K562 (cell line): ENCODE measurements around the gene CDK11B. TPM values are rescaled to one million over a fixed set of nuclear protein-coding genes. Genes with fewer than 3 reads are reported as not detected.
"Not testable (repeated sequence)": the region's sequence is repeated elsewhere in the genome, so short reads cannot be mapped to it uniquely, and the experiment has no call there.

Source experiments
- HLTF ChIP-seq: fragments of 450-650 bp; IDR thresholded peaks from 2 replicates; pipeline ENCODE4 v1.6.1; 2016
- MEIS2 ChIP-seq: fragments of 450-650 bp; IDR thresholded peaks from 2 replicates; pipeline ENCODE4 v1.6.1; 2014; ENCODE audit warnings: mild to moderate bottlenecking; ENCODE audit not compliant: partially characterized antibody
- PHF8 ChIP-seq: fragments of 200-600 bp; sonication (generic); IDR thresholded peaks from 2 replicates; pipeline ENCODE4 v1.6.1; 2012; ENCODE audit warnings: mixed run types, mild to moderate bottlenecking, inconsistent platforms, low read length, moderate library complexity, borderline replicate concordance
- POLR2AphosphoS5 ChIP-seq: IDR thresholded peaks from 2 replicates; pipeline ENCODE4 v1.6.1; 2011; ENCODE audit warnings: mild to moderate bottlenecking, low read depth, low read length, moderate library complexity; ENCODE audit not compliant: control insufficient read depth, insufficient read depth
- POLR2H ChIP-seq: IDR thresholded peaks from 2 replicates; pipeline ENCODE4 v1.6.1; 2016; ENCODE audit warnings: missing genetic modification characterization, low read depth, mild to moderate bottlenecking, control low read depth, missing compliant biosample characterization, moderate library complexity
- TARDBP ChIP-seq: fragments of 450-650 bp; IDR thresholded peaks from 2 replicates; pipeline ENCODE4 v1.6.1; 2016
- TEAD1 ChIP-seq, 2 experiments: fragments of 450-650 bp in 1 of 2; sonication (generic) in 1 of 2; formaldehyde crosslinking; IDR thresholded peaks; 2 replicates each; pipeline versions ENCODE4 v1.4.0 to v1.8.0; 2020 to 2022; ENCODE audit warnings: mild to moderate bottlenecking in 2 of 2, missing genetic modification reagents in 1 of 2
- TEAD4 ChIP-seq, 2 experiments: sonication (generic) in 1 of 2; formaldehyde crosslinking in 1 of 2; IDR thresholded peaks; 2 replicates each; pipeline versions ENCODE4 v1.6.1 to v1.8.0; 2012 to 2022; ENCODE audit warnings: borderline replicate concordance in 1 of 2, inconsistent platforms in 1 of 2, low read length in 1 of 2, mild to moderate bottlenecking in 1 of 2, missing genetic modification reagents in 1 of 2
- TOE1 ChIP-seq, 2 experiments: fragments of 450-650 bp in 1 of 2; sonication (generic) in 1 of 2; formaldehyde crosslinking in 1 of 2; IDR thresholded peaks; 2 replicates each; pipeline versions ENCODE4 v1.7.1 to v1.8.0; 2016 to 2022; ENCODE audit warnings: borderline replicate concordance in 2 of 2, mild to moderate bottlenecking in 2 of 2, antibody characterized with exemption in 1 of 2, inconsistent platforms in 1 of 2, low read depth in 1 of 2, missing genetic modification reagents in 1 of 2, moderate library complexity in 1 of 2
- ZBTB17 ChIP-seq: fragments of 450-650 bp; formaldehyde crosslinking; IDR thresholded peaks from 2 replicates; pipeline ENCODE4 v1.4.0; 2020; ENCODE audit warnings: mild to moderate bottlenecking
- ZFX ChIP-seq: sonication (generic); formaldehyde crosslinking; IDR thresholded peaks from 2 replicates; pipeline ENCODE4 v1.8.0; 2022; ENCODE audit warnings: mild to moderate bottlenecking, missing genetic modification reagents, moderate library complexity
- ZNF384 ChIP-seq: IDR thresholded peaks from 2 replicates; pipeline ENCODE4 v1.6.1; 2012; ENCODE audit warnings: low read depth, low read length, improper control_type of control experiment
- polyA plus RNA-seq, 8 experiments: library from polyadenylated mRNA; depleted of rRNA in 4 of 8; stranded (reverse) in 5 of 8; unstranded in 3 of 8; fragments of >200 nt; fragmentation: Nextera tagmentation in 2 of 8; fragmentation: Illumina TruSeq in 1 of 8; extraction: Ambion mirVana in 2 of 8; extraction: Trizol in 1 of 8; gene quantifications; 2 replicates each; pipeline versions ENCODE4 v1.2.1 to v1.2.3, GENCODE V29; 2011 to 2014; ENCODE audit warnings: inconsistent platforms in 1 of 8, missing spikeins in 1 of 8
- total RNA-seq, 7 experiments: library from RNA; depleted of rRNA in 6 of 7; stranded (reverse); fragments of >200 nt in 6 of 7; fragmentation: Illumina TruSeq in 2 of 7; extraction: Trizol in 2 of 7; gene quantifications; 2 replicates each; pipeline versions ENCODE4 v1.2.1 to v1.2.3, GENCODE V29; 2011 to 2021; ENCODE audit warnings: low replicate concordance in 1 of 7
- TF ChIP-seq, protein P1 (sequence below), 2 experiments: fragments of 450-650 bp in 1 of 2; sonication (generic) in 1 of 2; formaldehyde crosslinking in 1 of 2; IDR thresholded peaks in 1 of 2; conservative IDR thresholded peaks in 1 of 2; 2 replicates each; pipeline versions ENCODE4 v1.6.1 to v1.8.1; 2016 to 2023; ENCODE audit warnings: mild to moderate bottlenecking in 2 of 2, moderate library complexity in 2 of 2, inconsistent platforms in 1 of 2, missing genetic modification reagents in 1 of 2
- TF ChIP-seq, protein P2 (sequence below), 2 experiments: fragments of 200-800 bp in 1 of 2; sonication (Bioruptor generic) in 1 of 2; sonication (generic) in 1 of 2; formaldehyde crosslinking in 1 of 2; IDR thresholded peaks in 1 of 2; conservative IDR thresholded peaks in 1 of 2; 2 replicates each; pipeline versions ENCODE4 v1.5.0 to v1.6.1; 2016 to 2020; ENCODE audit warnings: missing compliant biosample characterization in 1 of 2, missing genetic modification characterization in 1 of 2, missing genetic modification reagents in 1 of 2
- TF ChIP-seq, protein P3 (sequence below): fragments of 450-650 bp; IDR thresholded peaks from 2 replicates; pipeline ENCODE4 v1.6.1; 2014; ENCODE audit warnings: low read depth, mild to moderate bottlenecking, moderate library complexity, borderline replicate concordance
- TF ChIP-seq, protein P4 (sequence below): fragments of 200-800 bp; sonication (Bioruptor generic); IDR thresholded peaks from 2 replicates; pipeline ENCODE4 v1.6.1; 2017; ENCODE audit warnings: missing genetic modification characterization, missing compliant biosample characterization

Gene CDK11B
- total and polyA plus RNA-seq, 9 of the 15 experiments (the other 6 are each of a cell fraction or from before 2014, with no cell fraction given): 2.8 to 52.2 (median 19.5) TPM

DNA sequence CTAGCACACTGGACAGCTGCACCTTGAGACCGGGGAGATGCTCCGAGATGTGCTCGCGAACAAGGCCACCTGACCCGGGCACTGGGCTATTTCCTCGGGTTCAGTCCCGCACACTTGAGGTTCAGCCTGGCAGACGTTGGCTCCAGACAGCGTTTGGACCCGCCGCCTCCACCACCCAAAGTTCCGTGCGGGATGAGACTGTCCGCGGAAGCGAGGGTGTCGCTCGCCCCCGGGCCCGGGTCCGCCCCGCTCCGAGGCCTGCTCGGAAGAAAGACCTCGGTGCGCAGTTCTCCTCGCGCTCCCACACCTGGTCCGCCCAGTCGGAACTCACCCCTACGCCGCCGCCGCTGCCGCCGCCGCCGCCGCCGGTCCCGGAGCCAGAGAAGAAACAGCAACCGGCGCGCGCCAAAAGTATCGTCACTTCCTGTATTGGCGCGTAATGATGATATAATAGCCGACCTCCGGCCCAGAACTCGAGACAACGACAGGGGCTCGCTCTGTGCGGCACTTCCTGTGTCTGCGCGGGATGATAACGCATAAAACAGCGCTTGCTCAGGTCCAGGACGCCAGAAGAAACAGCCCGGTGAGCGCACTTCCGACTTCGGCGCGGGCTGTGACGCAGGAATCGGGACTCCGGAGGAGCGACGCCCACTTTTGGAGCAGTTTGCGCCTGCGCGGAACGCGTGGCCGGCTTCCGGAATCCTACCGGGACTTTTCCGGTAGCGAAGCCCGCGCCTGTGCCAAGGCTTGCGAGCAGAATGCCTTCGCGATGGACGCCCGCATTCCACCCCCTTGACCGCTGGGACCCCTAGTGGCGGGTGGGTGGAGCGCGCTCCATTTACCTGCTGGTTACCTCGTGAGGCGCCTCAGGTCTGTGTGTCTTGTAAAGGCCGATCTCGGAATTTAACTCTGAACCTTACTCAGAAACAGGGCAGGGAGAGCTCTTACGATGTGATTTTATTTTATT, at the start of gene CDK11B (continued):
- TF ChIP-seq, protein P1, sequence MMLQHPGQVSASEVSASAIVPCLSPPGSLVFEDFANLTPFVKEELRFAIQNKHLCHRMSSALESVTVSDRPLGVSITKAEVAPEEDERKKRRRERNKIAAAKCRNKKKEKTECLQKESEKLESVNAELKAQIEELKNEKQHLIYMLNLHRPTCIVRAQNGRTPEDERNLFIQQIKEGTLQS (IDR thresholded peaks at IDR 0.05): peak; percentile 82
- TF ChIP-seq, protein P1 (CRISPR knock-in tag; conservative IDR thresholded peaks at IDR 0.05): 0 out of 2 replicates have a peak, but pooled peaks have one; percentile 30
- TF ChIP-seq TEAD4 (IDR thresholded peaks at IDR 0.05; ENCODE audit: low read length): 0 out of 2 replicates have a peak, but pooled peaks have one; percentile 8
- not testable (repeated sequence) for TF ChIP-seq TEAD4 (CRISPR knock-in tag; IDR thresholded peaks at IDR 0.05; ENCODE audit: borderline replicate concordance); TOE1 (CRISPR knock-in tag; IDR thresholded peaks at IDR 0.05; ENCODE audit: borderline replicate concordance, low read depth)
- peak in 1 of 2 experiments; percentile 89; a peak in 2 of 4 replicates for TF ChIP-seq TEAD1 (CRISPR knock-in tag; IDR thresholded peaks at IDR 0.05)
- peak; percentile 58; the same call in 1 of the 2 replicates for TF ChIP-seq TARDBP
- TF ChIP-seq ZBTB17 (CRISPR knock-in tag): peak; percentile 80
- TF ChIP-seq ZNF384: peak; percentile 34; the same call in 1 of the 2 replicates
- TF ChIP-seq POLR2AphosphoS5: peak; percentile 41; the same call in 1 of the 2 replicates
- peak; percentile 40 for TF ChIP-seq MEIS2
- TF ChIP-seq PHF8: peak; percentile 27; the same call in 1 of the 2 replicates
- peak; percentile 66; the same call in 1 of the 2 replicates for TF ChIP-seq TOE1 (IDR thresholded peaks at IDR 0.05; ENCODE audit: borderline replicate concordance)
- TF ChIP-seq, protein P2, sequence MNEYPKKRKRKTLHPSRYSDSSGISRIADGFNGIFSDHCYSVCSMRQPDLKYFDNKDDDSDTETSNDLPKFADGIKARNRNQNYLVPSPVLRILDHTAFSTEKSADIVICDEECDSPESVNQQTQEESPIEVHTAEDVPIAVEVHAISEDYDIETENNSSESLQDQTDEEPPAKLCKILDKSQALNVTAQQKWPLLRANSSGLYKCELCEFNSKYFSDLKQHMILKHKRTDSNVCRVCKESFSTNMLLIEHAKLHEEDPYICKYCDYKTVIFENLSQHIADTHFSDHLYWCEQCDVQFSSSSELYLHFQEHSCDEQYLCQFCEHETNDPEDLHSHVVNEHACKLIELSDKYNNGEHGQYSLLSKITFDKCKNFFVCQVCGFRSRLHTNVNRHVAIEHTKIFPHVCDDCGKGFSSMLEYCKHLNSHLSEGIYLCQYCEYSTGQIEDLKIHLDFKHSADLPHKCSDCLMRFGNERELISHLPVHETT (CRISPR knock-in tag; conservative IDR thresholded peaks at IDR 0.05 in 1 of 2, IDR thresholded peaks at IDR 0.05 in 1 of 2): peak in 1 of 2 experiments; percentile 99; a peak in 2 of 4 replicates
- TF ChIP-seq ZFX (CRISPR knock-in tag): peak; percentile 69
- TF ChIP-seq POLR2H (tag): peak; percentile 58; the same call in 1 of the 2 replicates
- TF ChIP-seq, protein P3, sequence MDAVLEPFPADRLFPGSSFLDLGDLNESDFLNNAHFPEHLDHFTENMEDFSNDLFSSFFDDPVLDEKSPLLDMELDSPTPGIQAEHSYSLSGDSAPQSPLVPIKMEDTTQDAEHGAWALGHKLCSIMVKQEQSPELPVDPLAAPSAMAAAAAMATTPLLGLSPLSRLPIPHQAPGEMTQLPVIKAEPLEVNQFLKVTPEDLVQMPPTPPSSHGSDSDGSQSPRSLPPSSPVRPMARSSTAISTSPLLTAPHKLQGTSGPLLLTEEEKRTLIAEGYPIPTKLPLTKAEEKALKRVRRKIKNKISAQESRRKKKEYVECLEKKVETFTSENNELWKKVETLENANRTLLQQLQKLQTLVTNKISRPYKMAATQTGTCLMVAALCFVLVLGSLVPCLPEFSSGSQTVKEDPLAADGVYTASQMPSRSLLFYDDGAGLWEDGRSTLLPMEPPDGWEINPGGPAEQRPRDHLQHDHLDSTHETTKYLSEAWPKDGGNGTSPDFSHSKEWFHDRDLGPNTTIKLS: peak; percentile 84
- 0 out of 2 replicates have a peak, but pooled peaks have one; percentile 42 for TF ChIP-seq HLTF
- TF ChIP-seq, protein P4, sequence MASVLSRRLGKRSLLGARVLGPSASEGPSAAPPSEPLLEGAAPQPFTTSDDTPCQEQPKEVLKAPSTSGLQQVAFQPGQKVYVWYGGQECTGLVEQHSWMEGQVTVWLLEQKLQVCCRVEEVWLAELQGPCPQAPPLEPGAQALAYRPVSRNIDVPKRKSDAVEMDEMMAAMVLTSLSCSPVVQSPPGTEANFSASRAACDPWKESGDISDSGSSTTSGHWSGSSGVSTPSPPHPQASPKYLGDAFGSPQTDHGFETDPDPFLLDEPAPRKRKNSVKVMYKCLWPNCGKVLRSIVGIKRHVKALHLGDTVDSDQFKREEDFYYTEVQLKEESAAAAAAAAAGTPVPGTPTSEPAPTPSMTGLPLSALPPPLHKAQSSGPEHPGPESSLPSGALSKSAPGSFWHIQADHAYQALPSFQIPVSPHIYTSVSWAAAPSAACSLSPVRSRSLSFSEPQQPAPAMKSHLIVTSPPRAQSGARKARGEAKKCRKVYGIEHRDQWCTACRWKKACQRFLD (CRISPR knock-in tag): peak; percentile 90
